ENCODE results near the gene METAP2. TPM values are rescaled to one million over a fixed set of nuclear protein-coding genes. Genes with fewer than 3 reads are reported as not detected.

The METAP2 gene
- polyA plus RNA-seq, 1 experiment, result 135 TPM

- Histone ChIP-seq H3K4me3 (ENCODE audit: low read depth, low read length) (no peak overlapping the region), H3K9me3 (ENCODE audit: control insufficient read depth, insufficient read depth, low read length) (peaks cover 19% of the 10 kb centered on the region; the same call in 1 of the 2 replicates), H3K27ac (ENCODE audit: low read depth, low read length) (no peak overlapping the region), H3K27me3 (ENCODE audit: control insufficient read depth, insufficient read depth, low read length) (peaks cover 3% of the 10 kb centered on the region)
- TF ChIP-seq, protein P1, sequence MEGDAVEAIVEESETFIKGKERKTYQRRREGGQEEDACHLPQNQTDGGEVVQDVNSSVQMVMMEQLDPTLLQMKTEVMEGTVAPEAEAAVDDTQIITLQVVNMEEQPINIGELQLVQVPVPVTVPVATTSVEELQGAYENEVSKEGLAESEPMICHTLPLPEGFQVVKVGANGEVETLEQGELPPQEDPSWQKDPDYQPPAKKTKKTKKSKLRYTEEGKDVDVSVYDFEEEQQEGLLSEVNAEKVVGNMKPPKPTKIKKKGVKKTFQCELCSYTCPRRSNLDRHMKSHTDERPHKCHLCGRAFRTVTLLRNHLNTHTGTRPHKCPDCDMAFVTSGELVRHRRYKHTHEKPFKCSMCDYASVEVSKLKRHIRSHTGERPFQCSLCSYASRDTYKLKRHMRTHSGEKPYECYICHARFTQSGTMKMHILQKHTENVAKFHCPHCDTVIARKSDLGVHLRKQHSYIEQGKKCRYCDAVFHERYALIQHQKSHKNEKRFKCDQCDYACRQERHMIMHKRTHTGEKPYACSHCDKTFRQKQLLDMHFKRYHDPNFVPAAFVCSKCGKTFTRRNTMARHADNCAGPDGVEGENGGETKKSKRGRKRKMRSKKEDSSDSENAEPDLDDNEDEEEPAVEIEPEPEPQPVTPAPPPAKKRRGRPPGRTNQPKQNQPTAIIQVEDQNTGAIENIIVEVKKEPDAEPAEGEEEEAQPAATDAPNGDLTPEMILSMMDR (IDR thresholded peaks at IDR 0.05; ENCODE audit: low read depth, low read length), result no peak
- DNase-seq (ENCODE audit: low read depth, low spot score), result no peak
- ChIA-PET POLR2A (no interaction called here), CTCF (no interaction called here)
These were observed 15.2 kb upstream of the METAP2 start for GRCh38 chr12:95458761-95459160.

GRCh38 chr12:95459310-95459709, 14.6 kb upstream of the METAP2 start:
- DNase-seq (ENCODE audit: low read depth, low spot score), result no peak
- no peak overlapping the region for H3K4me3 ChIP-seq (ENCODE audit: low read depth, low read length)
- no peak overlapping the region for H3K27ac ChIP-seq (ENCODE audit: low read depth, low read length)
- peaks cover 19% of the 10 kb centered on the region; the same call in 1 of the 2 replicates for H3K9me3 ChIP-seq (ENCODE audit: control insufficient read depth, insufficient read depth, low read length)
- ChIA-PET CTCF (interaction anchor here (0.5 kb wide), 1 partner anchor 112 kb away, joined by 5 read pairs; no protein-coding TSS in a partner anchor), POLR2A (no interaction called here)
- H3K27me3 ChIP-seq (ENCODE audit: control insufficient read depth, insufficient read depth, low read length), result peaks cover 3% of the 10 kb centered on the region
- TF ChIP-seq, protein P1 (IDR thresholded peaks at IDR 0.05; ENCODE audit: low read depth, low read length), result no peak

DNA sequence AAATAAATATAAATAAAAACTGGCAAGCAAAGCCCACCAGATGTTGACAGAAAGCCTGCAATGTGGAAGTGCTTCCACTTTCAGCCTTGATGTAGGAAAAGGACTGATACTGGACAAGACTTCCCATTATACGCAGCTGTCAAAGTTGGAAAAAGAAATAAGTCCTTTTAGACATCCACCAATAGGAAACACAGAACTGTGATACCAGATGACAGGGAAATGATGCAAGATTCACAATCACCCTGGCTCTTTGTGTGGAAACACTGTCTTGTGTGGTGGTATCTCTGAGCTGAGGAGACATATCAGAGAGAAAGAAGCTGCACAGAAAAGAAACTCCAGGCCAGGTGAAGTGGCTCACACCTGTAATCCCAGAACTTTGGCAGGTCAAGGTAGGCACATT, 13.8 kb upstream of the METAP2 start:
- ChIA-PET POLR2A (no interaction called here), CTCF (interaction anchor here (0.5 kb wide), 1 partner anchor 113 kb away, joined by 5 read pairs; no protein-coding TSS in a partner anchor)
- H3K9me3 ChIP-seq (ENCODE audit: control insufficient read depth, insufficient read depth, low read length), result peaks cover 19% of the 10 kb centered on the region; the same call in 1 of the 2 replicates
- no peak overlapping the region for H3K4me3 ChIP-seq (ENCODE audit: low read depth, low read length)
- H3K27ac ChIP-seq (ENCODE audit: low read depth, low read length), result no peak overlapping the region
- peaks cover 3% of the 10 kb centered on the region for H3K27me3 ChIP-seq (ENCODE audit: control insufficient read depth, insufficient read depth, low read length)
- no peak for DNase-seq (ENCODE audit: low read depth, low spot score)
- TF ChIP-seq, protein P1 (IDR thresholded peaks at IDR 0.05; ENCODE audit: low read depth, low read length), result no peak

GRCh38 chr12:95460896-95461295, 13.1 kb upstream of the METAP2 start:
- H3K27me3 ChIP-seq (ENCODE audit: control insufficient read depth, insufficient read depth, low read length), result peaks cover 3% of the 10 kb centered on the region
- no peak overlapping the region for H3K4me3 ChIP-seq (ENCODE audit: low read depth, low read length)
- ChIA-PET POLR2A (no interaction called here), CTCF (no interaction called here)
- TF ChIP-seq, protein P1 (IDR thresholded peaks at IDR 0.05; ENCODE audit: low read depth, low read length), result no peak
- H3K27ac ChIP-seq (ENCODE audit: low read depth, low read length), result no peak overlapping the region
- no peak for DNase-seq (ENCODE audit: low read depth, low spot score)
- peaks cover 19% of the 10 kb centered on the region; the same call in 1 of the 2 replicates for H3K9me3 ChIP-seq (ENCODE audit: control insufficient read depth, insufficient read depth, low read length)

DNA sequence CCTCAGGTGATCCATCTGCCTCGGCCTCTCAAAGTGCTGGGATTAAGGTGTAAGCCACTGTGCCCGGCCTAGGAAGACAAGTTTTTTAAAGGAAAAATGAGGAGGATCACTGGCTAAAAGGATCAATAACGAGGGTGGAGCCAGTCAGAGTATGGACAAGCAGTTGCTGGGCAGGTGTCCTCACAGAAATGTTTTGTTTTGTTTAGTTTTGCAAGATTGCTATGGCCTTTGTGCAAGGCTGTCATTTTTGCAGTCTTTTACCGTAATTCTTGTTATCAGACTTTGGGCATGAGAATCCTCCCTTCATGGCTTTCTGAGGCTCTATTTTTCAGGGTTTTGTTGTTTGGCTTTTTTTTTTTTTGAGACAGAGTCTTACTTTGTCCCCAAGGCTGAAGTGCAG, 11.9 kb upstream of the METAP2 start:
- peaks cover 3% of the 10 kb centered on the region for H3K27me3 ChIP-seq (ENCODE audit: control insufficient read depth, insufficient read depth, low read length)
- CTCF ChIA-PET, result no interaction called here
- H3K27ac ChIP-seq (ENCODE audit: low read depth, low read length), result no peak overlapping the region
- POLR2A ChIA-PET, result no interaction called here
- DNase-seq (ENCODE audit: low read depth, low spot score), result no peak
- H3K9me3 ChIP-seq (ENCODE audit: control insufficient read depth, insufficient read depth, low read length), result peaks cover 17% of the 10 kb centered on the region; the same call in 1 of the 2 replicates
- H3K4me3 ChIP-seq (ENCODE audit: low read depth, low read length), result no peak overlapping the region
- TF ChIP-seq, protein P1 (IDR thresholded peaks at IDR 0.05; ENCODE audit: low read depth, low read length), result no peak
